ENCODE measurements around the gene CTNND1.
"Not testable (repeated sequence)": the region's sequence is repeated elsewhere in the genome, so short reads cannot be mapped to it uniquely, and the experiment has no call there.

The CTNND1 gene

DNA sequence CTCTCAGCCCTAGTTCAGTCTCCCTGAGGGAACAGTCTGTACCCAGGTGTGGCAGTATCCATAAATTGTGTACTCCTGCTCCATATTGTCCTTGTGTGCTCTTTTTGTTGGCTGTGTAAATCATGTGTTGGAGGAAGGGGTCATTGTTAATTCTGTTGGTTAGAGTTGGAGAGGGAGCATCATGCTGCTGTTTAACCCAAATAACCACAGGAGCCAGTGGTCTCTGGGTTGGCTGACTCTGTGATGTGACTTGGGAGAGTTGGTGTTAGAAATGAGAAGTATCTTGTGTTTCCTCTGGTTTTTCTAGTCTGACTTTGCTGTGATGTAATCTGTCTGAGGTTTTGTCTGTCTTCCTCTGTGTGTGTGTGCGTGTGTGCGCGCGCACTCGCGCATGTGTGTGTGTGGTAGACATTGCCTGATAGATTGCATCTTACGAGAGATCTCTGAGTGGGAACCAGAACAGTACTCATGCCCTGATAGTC lies 30.5 kb downstream of the CTNND1 start:
- DNase-seq = peak in 17 of 56 donors; percentile 6 to 58 (median 19)

DNA sequence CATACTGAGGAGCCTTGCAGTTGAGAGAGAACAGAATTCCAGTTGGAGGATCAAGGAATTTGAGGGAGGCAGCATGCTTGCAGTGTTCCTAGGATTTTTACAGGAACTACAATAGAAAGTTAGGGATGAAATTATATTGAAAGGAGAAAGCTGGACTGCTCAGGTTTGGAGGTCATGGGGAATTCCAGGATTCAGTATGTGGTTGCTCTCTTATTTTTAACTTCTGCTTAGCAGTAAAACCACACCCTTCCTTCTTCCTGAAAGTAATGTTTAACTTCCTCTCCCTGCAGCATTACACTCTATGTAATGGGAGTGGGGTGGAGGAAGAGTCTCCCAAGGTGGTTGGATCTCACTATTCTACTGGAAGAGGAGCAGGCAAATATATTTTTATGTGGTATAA lies 31.3 kb downstream of the CTNND1 start:
- DNase-seq = no peak

DNA sequence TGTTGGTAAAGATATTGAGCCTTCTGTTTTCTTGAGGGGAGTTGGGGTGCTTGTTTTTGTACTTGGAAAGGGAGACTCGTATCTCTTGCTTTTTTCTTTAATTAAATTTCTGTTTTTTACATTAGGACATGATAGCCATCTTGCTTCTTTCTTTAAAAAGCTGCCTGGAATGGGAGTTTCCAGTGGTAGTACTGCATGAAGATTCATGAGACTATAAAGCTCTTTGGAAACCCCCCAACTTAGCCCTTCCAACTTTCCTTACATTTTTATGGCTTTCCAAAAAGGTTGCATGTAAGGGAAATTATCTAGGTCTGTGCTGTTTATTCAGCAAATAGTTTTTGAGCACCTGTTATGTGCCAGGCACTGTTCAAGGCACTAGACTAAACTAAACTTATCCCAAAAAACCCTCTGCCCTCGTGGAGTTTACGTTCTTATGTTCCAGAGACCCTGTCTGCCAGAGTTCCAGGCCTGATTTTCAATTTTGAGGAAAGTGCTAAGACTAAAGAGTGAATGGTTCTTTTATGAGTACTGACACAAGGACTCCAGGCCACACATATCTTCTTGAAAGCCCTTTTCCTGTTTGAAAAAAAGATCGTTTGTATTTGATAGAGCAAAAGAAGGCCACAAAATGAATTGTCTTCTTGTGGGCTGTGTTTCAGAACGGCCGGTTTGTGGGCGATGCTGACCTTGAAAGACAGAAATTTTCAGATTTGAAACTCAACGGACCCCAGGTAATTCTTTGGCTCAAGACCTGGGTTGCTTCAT lies 31.9 kb downstream of the CTNND1 start:
- no peak for DNase-seq

DNA sequence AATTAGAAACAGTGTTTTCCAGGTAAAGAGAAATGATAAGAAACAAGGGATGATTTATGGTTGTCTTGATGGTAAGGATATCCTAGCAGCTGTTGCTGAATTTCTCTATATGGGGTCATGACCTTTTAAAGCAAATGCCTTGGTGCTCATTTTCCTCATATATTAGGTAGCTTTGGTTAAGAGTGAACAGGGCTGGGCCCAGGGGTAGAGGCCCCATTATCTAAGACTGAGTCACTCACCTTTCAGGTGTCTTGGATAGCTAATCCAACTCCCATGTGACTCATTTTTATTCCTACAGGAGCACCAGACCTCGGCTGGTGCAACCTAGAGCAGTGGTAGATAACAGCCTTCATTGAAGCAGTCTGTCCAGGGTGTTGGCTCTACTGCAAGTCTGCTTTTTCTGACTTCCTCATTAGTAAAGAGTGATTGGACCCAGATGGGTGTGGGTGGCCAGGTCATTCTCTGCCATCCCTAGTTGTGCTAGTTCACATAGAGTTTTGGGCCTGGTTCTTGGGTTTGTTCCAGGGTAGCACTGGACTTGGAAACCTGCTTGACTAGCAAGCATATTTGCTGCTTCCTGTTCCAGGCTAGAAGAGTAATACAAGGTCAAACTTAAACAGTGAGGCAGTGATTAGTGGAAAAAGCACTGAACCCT lies 37.4 kb downstream of the CTNND1 start:
- peak in 1 of 56 donors; percentile 34 for DNase-seq

DNA sequence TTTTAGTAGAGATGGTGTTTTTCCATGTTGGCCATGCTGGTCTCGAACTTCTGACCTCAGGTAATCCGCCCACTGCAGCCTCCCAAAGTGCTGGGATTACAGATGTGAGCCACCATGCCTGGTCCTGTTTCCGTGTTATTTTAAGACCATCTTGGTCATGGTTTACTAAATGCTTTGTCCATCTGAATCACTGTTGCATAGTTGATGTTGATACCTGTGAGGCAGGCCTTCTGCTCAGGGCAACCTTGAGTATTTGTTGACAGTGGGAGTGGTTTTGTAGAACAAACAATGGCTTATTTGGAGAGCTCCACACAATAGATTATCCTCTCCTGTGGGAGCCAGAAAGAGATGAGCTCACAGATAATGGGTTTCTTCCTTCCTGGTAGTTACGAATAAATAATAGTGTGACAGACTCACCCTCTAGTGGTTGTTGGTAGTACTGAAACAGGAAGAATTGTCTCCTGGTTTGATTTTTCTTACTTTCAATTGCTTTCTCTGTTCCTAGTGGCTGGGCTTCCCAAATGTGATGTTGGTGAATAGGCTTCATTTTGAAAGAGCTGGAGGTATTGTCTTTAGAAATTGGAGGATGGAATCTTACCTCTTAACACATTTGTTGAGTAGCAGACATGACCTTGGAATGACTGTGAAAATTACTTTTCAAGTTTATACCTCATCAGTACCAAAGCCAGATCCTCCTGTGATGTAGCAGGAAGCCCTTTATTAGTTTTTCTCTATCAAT lies 39.0 kb downstream of the CTNND1 start:
- peak in 6 of 56 donors; percentile 13 to 64 (median 24) for DNase-seq

DNA sequence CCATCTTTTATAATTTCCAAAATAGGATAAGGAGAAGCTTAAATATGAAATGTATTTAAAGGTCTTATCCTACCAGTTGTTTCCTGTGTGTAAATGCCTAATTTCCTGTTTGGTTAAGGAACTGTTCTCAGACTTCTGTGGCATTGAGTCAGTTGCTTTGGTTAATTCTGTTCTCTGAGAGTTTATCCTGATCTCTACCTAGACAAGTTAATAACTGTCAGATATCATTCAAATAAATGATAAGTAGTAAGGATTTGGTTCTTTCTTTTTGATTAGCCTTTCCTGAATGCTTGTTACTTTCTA lies 39.5 kb downstream of the CTNND1 start:
- no peak for DNase-seq

DNA sequence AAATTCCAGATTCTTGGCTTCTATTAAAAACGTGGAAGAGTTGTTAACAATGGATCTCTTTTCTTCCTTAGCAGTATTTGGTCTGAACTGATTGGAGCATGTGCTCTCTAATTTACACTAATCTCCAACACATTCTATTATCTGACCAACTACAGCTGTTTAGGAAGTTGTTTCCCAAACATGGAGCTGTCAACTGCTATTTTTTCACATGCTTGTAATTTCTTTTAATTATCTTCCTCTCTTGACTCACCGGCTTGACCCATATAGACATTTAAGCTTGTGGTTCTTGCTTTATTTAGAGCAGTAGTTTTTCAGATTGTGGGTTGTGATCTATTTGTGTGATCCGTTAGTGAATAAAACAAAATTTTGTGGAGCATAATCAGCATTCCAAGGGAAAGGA lies 40.8 kb downstream of the CTNND1 start:
- no peak for DNase-seq

DNA sequence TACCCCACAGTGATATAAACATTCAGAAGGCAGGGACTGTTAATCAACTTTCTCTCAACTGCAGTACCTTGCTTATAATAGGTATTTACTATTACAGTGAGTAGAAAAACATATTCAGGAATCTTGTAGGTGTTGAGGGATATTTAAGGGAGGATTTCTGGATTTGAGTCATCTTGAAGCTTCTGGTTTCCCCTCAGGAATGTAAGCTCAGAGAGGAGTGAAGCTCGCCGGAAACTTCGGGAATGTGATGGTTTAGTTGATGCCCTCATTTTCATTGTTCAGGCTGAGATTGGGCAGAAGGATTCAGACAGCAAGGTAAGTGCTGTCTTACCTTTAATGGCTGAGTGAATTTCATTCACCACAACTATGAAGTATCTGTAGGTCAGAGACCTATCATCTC lies 42.9 kb downstream of the CTNND1 start:
- no peak for DNase-seq

DNA sequence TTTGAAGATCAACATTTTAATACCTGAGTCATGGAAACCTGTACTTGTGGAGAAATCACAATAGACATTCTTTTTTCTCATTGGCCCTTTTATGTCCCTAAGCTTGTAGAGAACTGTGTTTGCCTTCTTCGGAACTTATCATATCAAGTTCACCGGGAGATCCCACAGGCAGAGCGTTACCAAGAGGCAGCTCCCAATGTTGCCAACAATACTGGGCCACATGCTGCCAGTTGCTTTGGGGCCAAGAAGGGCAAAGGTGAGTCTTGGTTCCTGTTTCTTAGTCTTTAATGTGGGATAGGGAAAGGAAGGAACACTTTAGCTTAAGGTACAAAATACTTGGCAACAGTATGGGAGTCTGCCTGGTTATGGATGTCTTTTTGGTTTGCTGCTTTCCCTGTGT lies 44.2 kb downstream of the CTNND1 start:
- DNase-seq = no peak

DNA sequence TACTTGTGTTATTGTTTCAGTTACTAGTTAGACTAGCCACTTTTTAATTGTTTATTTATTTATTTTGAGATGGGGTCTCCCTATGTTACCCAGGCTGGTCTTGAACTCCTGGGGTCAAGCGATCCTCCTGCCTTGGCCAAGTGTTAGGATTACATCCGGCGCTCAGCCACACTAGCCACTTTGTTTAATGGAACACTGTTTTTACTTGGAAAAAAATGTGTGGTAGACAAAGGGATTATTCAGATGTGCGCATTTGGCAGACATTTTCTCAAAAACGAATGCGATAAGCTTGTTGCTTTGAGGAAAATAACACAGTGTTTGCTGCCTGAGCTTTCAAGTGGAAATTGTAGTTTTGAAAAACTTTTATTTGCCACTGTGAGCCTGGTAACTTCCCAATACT lies 51.0 kb downstream of the CTNND1 start:
- DNase-seq = peak in 26 of 56 donors; percentile 2 to 40 (median 20)

DNA sequence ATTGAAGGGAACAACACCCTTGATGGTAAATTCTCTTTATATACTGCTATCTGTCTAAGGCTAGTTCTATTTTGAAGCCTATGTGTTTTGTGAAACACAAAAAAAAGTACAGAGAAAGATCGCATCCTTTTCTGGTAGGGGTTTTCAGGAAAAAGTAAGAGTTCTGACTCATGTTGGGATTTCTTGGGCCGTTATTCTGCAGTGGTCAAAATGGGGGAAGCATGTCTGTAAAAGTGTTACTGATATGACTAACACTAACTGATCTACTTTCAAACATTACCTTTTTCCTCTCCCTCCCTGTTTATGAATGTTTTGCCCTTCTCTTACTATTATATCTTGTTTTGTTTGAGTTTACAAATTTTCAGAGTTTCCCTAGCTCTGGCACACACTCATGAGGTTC lies 53.9 kb downstream of the CTNND1 start:
- no peak for DNase-seq

DNA sequence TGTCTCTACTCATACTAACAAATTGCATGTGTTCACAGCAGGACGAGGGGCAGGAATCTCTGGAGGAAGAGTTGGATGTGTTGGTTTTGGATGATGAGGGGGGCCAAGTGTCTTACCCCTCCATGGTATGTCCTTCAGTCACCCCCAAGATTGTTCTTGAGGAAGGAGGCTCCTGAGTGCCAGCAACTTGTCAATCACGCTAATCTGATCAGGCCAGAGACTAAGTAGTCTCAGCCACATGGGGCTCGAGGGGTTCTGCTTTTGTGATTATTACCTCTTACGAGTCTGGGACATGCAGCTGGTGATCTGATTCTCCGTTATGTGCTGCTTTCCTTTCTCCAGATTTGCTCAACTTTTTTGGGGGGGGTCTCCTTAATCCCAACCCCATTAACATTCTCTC lies 54.3 kb downstream of the CTNND1 start:
- no peak for DNase-seq

DNA sequence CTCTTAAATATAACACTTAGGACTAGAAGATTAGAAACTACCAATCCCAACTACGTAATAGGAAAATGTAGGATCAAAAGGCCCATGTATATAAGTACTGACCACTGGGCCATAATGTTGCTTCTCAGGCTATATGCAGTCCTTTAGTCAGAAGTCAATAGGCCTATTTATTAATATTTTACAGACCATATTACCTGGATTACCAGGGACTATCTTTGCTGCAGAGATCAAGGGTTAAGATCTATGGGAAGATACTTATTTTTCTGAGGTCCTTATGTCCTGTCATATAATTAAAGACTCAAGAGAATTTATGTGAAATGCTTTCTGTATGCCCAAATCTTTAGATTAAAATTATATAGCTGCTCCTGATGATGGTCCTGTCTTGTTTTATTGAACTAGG lies 57.2 kb downstream of the CTNND1 start:
- DNase-seq = no peak

DNA sequence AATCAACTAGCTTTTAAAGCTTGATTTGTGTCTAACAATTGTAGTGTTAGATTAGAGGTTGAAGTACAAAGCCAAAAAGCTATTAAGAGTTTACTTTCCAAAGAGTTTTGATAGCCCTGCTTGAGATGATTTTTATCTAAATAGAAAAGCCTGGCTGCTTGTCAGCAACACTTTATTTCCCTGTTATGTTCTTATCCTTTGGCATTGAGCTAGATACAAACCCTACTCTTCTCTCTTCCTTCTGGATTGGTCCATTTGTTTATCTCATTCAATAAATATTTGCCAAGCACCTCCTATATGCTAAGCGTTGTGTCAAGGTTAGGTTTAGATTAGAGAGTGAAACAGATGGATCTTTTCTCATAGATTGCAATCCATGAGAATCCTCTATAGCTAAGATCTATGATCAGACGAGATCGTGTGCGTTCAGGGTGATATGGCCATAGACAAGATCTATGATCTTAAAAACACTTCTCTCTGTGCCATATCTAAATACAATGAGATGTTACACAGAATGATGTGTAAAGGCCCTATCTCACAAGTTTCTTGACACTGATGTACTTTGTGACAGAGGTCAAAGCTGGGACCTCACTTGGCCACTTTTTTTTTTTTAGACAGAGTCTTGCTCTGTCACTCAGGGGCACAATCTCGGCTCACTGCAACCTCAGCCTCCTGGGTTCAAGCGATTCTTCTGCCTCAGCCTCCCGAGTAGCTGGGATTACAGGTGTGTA lies 57.8 kb downstream of the CTNND1 start:
- no peak for DNase-seq

DNA sequence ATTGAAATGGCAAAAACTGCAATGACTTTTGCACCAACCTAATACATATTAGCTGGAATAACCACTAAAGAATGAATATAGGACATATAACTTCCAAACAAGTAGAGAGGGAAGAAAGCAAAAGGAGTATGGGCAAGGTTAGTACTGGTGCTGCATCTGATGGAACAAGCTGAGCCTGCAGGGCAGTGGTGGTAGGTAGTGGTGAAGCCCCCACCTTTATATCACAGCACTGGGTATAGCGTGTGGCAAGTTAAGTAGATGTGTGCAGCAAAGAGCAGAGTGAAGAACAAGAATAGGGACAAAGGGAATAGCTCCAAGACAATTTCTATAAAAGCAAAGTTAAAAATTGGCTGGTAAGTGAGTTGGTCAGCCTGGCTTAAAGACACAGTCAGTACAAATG lies 62.3 kb downstream of the CTNND1 start:
- no peak for DNase-seq

DNA sequence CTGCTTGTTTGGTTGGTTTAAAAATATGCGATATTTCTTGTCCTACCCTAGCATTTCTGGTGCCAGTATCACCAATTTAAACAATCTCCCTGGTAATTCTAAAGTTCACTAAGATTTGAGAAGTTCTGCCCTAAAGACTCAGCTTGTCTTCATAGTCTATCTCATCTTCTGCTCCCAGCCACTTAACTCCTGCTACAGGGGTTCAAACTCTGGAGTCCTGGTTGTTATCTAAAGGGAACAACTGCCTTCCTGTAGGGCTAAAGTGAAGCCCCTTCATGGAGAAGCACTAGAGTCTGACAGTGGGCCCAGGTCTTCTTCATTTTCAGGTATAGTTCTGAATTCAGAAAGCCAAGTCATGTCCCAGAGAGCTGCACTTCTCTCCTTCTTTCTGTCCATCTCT lies 73.2 kb downstream of the CTNND1 start:
- DNase-seq = no peak

DNA sequence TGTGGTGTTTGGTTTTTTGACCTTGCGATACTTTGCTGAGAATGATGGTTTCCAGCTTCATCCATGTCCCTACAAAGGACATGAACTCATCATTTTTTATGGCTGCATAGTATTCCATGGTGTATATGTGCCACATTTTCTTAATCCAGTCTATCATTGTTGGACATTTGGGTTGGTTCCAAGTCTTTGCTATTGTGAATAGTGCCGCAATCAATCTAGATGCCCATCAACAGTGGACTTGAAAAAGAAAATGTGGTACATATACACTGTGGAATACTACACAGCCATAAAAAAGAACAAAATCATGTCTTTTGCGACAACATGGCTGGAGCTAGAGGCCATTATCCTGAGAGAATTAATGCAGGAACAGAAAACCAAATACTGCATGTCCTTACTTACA lies 77.0 kb downstream of the CTNND1 start:
- not testable (repeated sequence) for DNase-seq

DNA sequence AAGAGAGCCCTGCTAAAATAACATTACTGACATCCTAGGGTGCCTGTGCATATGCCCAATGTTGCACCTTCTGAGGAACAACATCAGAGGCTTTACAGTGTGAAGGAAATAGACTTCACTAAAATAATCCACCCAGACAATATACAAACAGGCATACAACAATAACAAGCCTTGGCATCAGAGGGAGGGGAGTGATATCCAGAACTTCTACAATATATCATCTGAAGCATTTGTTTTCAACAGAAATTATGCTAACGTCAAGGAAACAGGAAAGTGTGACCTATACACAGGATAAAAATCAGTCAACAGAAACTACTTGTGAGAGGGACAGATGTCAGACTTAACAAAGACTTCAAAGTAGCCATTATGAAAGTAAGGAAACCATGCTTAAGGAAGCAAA lies 81.3 kb downstream of the CTNND1 start:
- no peak for DNase-seq

DNA sequence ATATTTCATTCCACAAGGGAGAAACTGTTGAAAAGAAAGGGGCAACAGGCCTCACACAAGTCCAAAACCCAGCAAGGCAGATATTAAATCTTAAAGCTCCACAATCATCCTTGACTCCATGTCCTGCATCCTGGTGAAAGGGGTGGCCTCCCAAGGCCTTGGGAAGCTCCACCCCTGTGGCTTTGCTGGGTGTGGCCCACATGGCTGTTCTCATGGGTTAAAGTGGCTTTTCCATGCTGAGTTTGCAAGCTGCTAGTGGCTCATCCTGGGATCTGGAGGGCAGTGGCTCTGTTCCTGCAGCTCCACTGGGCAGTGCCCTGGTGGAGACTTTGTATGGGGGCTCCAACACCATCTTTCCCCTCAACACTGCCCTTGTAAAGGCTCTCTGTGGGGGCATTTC lies 106.4 kb downstream of the CTNND1 start:
- DNase-seq = no peak

DNA sequence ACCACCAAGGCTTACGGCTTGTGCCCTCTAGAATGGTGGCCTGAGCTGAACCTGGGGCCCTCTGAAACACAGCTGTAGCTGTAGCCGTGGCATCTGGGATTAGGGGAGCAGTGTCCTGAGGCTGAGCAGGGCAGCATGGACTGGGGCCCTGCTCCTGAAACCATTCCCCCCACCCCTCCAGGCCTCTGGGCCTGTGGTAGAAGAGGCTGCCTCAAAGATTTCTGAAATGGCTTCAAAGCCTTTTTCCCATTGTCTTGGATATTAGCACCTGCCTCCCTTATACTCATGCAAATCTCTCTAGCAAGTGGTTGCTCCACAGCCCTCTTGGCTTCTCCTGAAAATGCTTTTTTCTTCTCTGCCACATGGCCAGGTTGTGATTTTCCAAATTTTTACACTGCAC lies 106.9 kb downstream of the CTNND1 start:
- no peak for DNase-seq

Measured in nucleus accumbens (tissue), 56 donors.